HG02870 (cell line): ENCODE results near the gene RAVER1.
"Not testable (repeated sequence)": the region's sequence is repeated elsewhere in the genome, so short reads cannot be mapped to it uniquely, and the experiment has no call there.

Source experiments
- ATAC-seq: cut with Tn5 transposase; IDR thresholded peaks from one replicate; pipeline ENCODE4 v1.9.1; 2021; ENCODE audit warnings: mild to moderate bottlenecking, moderate library complexity; ENCODE audit not compliant: unreplicated experiment

The RAVER1 gene

DNA sequence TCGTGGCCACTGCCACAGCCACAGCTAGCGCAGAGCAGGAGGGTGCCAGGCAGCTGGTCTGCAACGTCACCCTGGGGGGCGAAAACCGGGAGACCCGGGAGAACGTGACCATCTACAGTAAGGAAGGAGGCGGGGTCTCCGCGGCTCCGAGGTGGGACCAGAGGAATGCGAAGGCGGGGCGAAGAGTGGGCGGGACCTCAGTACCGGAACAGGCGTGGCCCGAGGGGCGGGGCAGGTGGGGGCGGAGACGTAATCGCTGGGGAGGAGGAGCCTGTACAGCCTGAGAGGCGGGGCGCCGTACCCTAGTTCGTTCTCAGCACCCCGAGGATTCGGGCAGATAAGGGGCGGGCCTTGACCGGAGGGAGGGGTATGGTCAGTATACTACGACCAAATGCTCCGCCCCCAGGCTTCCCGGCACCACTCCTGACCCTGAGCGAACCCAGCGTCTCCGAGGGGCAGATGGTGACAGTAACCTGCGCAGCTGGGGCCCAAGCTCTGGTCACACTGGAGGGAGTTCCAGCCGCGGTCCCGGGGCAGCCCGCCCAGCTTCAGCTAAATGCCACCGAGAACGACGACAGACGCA lies 41.0 kb downstream of the RAVER1 start:
- no peak for ATAC-seq

DNA sequence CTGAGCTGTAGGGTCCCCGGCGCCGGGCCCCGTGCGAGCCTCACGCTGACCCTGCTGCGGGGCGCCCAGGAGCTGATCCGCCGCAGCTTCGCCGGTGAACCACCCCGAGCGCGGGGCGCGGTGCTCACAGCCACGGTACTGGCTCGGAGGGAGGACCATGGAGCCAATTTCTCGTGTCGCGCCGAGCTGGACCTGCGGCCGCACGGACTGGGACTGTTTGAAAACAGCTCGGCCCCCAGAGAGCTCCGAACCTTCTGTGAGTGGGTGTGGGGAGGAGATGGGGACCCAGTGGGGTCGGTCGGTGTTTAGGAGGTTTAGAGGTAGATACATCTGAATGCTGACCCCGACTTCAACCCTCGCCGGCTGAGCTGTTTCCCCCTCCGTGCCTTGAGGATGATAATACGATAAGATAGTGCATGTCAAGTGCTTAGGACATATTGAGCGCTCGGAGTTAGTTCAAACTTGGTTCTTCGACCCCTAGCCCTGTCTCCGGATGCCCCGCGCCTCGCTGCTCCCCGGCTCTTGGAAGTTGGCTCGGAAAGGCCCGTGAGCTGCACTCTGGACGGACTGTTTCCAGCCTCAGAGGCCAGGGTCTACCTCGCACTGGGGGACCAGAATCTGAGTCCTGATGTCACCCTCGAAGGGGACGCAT lies 41.6 kb downstream of the RAVER1 start:
- ATAC-seq: no peak

DNA sequence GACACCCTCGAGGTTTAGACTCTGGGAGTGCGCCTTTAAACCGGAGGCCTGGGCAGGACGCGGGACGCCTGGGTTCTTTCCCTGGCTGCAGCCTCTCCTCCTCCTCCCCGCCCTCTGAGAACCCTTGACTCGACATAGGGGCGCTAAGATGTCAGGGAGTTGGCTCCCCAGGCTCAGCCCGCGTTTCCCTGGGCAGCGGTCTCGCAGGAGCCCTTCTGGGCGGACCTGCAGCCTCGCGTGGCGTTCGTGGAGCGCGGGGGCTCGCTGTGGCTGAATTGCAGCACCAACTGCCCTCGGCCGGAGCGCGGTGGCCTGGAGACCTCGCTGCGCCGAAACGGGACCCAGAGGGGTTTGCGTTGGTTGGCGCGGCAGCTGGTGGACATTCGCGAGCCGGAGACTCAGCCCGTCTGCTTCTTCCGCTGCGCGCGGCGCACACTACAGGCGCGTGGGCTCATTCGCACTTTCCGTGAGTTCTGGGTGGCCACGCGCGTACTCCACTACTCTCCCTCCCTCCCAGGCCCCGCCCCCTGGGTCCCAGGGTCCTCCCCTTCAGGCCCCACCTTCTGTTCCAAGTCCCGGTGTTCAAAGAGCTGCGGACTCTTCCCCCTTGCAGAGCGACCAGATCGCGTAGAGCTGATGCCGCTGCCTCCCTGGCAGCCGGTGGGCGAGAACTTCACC lies 42.3 kb downstream of the RAVER1 start:
- ATAC-seq: no peak

DNA sequence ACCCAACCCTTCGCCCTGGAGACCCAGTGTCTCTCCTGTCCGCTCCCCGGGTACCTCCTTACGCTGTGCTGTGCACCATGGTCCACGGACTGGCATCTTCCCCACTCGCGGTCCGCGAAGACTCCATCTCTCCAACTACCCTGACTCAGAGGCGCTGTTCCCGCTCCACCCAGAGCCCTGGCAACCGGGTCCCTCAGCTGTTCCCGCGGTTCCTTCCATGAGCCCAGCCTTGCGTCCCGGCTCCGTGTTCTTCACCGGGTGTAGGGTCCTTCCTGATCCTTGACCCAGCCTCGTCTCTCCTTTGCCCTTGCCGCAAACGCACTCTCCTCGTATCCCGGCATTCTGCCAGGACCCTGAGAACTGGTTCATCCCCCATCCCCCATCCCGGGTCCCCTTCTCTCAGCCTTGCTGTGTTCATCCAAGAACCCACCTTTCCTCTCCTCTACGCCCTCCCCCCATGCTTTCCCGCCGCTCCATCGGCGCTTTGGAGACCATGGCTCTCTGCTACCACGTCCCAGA lies 42.9 kb downstream of the RAVER1 start:
- ATAC-seq: no peak

DNA sequence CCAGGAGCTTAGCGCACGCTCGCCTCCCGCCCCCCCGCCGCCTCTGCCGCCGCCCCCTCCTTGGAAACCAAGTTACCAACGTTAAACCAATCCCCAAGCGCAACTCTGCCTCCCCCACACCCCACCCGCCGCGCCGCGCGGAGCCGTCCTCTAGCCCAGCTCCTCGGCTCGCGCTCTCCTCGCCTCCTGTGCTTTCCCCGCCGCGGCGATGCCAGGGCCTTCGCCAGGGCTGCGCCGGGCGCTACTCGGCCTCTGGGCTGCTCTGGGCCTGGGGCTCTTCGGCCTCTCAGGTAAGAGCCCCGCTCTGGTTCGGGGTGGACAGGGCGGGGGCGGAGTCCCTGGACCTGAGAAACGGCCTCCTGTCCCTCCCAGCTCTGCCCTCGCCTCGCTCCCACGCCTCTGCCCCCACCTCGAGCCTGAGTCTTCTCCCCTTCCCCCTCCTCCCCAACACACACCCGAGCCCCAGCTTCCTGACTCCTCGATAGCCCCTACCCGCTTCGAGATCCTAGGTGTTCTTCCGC lies 43.4 kb downstream of the RAVER1 start, which contains the start of gene ICAM5:
ICAM5 (plus strand) TSS at position 117 of the 521 bp plus-strand sequence; CDS start at position 209, 92 bp downstream.
- ATAC-seq: no peak

DNA sequence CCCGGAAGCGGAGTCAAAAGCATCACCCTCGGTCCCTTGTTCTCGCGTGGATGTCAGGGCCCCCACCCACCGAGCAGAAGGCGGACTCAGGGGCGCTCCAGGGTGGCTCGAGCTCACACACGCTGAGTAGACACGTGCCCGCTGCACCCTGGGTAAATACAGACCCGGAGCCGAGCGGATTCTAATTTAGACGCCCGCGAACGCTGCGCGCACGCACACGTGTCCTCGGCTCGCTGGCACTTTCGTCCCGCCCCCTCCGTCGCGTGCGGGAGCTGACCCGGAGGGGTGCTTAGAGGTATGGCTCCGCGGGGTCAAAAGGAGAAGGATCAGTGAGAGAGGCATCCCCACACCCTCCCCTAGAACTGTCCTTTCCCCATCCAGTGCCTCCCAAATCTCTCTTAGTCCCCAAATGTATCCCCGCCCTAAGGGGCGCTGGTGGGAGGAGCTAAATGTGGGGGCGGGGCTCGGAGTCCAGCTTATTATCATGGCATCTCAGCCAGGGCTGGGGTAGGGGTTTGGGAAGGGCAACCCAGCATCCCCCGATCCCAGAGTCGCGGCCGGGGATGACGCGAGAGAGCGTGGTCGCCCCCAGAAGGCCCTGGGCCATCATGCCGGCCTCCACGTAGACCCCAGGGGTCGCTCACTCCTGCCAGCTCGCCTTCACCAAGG lies 44.0 kb downstream of the RAVER1 start:
- no peak for ATAC-seq

DNA sequence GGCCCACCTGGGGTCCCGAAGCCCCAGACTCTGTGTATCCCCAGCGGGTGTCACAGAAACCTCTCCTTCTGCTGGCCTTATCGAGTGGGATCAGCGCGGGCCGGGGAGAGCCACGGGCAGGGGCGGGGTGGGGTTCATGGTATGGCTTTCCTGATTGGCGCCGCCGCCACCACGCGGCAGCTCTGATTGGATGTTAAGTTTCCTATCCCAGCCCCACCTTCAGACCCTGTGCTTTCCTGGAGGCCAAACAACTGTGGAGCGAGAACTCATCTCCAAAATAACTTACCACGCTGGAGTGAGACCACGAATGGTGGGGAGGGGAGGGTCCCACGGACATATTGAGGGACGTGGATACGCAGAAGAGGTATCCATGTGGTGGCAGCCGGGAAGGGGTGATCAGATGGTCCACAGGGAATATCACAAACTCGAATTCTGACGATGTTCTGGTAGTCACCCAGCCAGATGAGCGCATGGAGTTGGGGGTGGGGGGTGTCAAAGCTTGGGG lies 44.6 kb downstream of the RAVER1 start:
- no peak for ATAC-seq

DNA sequence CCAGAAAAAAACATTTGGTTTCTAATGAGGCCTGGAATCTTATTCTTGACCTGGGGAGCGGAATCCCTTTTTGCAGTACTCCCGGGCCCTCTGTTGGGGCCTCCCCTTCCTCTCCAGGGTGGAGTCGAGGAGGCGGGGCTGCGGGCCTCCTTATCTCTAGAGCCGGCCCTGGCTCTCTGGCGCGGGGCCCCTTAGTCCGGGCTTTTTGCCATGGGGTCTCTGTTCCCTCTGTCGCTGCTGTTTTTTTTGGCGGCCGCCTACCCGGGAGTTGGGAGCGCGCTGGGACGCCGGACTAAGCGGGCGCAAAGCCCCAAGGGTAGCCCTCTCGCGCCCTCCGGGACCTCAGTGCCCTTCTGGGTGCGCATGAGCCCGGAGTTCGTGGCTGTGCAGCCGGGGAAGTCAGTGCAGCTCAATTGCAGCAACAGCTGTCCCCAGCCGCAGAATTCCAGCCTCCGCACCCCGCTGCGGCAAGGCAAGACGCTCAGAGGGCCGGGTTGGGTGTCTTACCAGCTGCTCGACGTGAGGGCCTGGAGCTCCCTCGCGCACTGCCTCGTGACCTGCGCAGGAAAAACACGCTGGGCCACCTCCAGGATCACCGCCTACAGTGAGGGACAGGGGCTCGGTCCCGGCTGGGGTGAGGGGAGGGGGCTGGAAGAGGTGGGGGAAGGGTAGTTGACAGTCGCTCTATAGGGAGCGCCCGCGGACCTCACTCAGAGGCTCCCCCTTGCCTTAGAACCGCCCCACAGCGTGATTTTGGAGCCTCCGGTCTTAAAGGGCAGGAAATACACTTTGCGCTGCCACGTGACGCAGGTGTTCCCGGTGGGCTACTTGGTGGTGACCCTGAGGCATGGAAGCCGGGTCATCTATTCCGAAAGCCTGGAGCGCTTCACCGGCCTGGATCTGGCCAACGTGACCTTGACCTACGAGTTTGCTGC lies 46.3 kb downstream of the RAVER1 start, which contains the start of gene ICAM4:
ICAM4 (plus strand) TSS at position 153 of the 935 bp plus-strand sequence; CDS start at position 211, 58 bp downstream.
- ATAC-seq: no peak

DNA sequence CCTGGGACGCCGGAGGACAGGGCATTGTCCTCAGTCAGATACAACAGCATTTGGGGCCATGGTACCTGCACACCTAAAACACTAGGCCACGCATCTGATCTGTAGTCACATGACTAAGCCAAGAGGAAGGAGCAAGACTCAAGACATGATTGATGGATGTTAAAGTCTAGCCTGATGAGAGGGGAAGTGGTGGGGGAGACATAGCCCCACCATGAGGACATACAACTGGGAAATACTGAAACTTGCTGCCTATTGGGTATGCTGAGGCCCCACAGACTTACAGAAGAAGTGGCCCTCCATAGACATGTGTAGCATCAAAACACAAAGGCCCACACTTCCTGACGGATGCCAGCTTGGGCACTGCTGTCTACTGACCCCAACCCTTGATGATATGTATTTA lies 47.9 kb downstream of the RAVER1 start:
- ATAC-seq: no peak

DNA sequence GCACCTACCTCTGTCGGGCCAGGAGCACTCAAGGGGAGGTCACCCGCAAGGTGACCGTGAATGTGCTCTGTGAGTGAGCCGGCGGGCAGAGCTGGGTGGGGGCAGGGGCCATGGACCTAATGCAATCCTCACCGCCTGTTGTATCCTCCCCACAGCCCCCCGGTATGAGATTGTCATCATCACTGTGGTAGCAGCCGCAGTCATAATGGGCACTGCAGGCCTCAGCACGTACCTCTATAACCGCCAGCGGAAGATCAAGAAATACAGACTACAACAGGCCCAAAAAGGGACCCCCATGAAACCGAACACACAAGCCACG lies 48.4 kb downstream of the RAVER1 start:
- ATAC-seq: no peak

DNA sequence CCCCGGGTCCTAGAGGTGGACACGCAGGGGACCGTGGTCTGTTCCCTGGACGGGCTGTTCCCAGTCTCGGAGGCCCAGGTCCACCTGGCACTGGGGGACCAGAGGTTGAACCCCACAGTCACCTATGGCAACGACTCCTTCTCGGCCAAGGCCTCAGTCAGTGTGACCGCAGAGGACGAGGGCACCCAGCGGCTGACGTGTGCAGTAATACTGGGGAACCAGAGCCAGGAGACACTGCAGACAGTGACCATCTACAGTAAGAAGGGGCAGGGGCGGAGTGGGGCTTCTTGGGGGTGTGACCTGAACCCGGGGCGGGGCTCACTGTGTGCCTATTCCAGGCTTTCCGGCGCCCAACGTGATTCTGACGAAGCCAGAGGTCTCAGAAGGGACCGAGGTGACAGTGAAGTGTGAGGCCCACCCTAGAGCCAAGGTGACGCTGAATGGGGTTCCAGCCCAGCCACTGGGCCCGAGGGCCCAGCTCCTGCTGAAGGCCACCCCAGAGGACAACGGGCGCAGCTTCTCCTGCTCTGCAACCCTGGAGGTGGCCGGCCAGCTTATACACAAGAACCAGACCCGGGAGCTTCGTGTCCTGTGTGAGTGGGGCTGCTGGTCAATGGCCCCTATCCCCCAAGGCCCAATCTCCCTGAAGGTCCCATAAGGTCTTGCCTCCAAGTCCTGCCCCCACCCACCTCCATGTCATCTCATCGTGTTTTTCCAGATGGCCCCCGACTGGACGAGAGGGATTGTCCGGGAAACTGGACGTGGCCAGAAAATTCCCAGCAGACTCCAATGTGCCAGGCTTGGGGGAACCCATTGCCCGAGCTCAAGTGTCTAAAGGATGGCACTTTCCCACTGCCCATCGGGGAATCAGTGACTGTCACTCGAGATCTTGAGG lies 49.0 kb downstream of the RAVER1 start:
- ATAC-seq: no peak

DNA sequence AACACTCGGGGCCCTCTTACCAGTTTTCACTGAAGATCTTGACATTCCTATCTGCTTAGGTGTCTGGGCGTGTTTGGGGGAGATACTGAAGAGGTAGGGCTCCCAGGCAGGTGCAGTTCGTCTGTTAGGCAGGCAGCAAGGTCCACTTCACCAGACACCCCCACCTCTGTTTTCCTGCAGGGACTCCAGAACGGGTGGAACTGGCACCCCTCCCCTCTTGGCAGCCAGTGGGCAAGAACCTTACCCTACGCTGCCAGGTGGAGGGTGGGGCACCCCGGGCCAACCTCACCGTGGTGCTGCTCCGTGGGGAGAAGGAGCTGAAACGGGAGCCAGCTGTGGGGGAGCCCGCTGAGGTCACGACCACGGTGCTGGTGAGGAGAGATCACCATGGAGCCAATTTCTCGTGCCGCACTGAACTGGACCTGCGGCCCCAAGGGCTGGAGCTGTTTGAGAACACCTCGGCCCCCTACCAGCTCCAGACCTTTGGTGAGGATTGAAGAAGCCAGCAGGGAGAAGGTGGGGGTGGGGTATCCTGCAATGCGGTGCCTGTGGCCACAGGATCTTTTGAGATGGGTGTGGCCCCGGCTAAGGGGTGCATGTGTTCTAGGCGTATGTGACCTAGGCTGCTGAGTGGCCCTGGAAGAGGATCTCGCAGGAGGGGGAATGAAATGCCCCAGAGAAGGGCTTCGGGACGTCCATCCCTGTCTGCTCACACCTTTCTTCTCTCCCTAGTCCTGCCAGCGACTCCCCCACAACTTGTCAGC lies 49.8 kb downstream of the RAVER1 start:
- ATAC-seq: no peak

DNA sequence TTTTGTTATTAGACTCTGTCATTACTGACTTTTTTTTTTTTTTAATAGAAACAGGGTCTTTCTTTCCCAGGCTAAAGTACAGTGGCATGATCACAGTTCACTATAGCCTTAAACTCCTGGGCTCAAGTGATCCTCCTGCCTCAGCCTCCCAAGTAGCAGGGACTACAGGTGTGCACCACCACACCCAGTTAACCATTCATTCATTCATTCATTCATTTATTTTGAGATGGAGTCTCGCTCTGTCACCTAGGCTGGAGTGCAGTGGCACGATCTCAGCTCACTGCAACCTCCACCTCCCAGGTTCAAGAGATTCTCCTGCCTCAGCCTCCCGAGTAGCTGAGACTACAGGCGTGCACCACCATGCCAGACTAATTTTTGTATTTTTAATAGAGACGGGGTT lies 51.3 kb downstream of the RAVER1 start:
- ATAC-seq: not testable (repeated sequence)

DNA sequence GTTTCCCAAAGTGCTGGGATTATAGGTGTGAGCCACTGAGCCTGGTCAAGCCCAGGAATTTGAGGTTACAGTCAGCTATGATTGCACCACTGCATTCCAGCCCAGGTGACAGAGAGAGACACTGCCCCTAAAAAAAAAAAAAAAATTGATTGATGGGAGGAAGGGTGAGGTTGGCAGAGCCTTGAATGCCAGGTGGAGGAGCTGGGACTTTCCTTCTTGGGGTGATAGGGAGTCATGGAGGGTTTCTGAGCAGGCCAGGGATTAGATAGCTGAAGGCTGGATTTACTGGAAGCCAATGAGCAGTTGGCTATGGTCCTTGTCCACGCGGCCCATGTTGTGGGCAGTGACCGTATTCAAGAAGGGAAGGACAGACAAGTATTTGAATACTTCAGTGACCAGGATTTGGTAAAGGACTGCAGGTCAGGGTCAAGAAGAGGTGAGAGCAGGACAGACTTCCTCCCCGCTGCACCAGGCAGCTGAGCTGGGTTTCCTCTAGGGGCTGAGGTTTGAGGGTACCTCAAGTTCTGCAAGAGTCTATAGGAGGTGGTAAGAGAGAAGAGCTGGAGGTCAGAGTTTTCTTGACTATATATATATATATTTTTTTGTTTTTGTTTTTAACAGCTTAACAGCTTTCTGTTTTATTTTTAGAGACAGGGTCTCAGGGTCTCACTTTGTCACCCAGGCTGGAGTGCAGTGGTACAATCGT lies 53.4 kb downstream of the RAVER1 start:
- ATAC-seq: no peak

DNA sequence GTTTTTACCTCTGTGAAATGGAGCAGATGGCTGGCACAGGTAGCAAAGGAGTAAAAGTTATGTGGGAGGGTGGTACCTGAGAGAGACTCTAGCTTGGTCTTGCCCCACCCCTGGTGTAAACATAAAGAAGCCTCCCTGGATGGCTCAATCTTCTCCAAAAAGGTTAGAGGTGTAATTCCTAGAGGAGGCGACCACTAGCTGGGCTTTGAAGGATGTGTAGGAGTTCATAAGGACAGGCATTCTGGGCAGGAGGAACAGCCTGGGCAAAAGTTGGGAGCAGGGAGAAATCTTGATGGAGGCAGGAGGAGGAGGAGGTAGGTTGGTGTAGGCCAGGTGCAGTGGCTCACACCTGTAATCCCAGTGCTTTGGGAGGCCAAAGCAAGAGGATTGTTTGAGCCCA lies 54.4 kb downstream of the RAVER1 start:
- ATAC-seq: no peak

DNA sequence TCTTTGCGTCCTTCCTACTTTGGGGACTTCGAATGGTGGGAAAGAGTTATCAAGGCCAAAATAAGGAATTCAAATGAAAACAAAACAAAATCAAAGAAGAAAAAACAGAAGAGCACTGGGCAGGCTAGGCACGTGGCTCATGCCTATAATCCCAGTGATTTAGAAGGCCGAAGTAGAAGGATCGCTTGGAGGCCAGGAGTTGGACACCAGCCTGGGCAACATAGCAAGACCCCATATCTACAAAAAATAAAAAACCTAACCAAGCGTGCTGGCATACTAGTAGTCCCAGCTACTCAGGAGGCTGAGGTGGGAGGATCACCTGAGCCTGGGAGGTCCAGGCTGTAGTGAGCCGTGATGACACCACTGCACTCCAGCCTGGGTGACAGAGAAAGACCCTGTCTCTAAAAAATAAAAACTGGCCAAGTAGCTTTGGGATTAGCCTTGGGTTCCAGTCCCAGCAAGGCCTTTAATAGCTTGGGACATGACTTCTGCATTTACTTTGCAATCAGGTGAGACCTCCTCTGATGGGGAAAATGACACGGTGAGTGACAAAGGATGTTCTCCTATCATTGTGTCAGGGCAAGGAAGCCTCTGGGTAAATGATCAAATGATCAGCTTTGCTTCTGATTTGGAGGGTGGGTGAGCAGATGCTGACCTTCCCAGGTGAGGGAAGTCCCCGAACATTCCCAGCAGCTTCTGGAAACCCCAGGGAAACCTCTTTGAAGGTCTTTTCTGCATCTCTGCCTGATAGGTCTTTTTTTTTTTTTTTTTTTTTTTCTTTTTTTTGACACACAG lies 55.3 kb downstream of the RAVER1 start:
- ATAC-seq: no peak

DNA sequence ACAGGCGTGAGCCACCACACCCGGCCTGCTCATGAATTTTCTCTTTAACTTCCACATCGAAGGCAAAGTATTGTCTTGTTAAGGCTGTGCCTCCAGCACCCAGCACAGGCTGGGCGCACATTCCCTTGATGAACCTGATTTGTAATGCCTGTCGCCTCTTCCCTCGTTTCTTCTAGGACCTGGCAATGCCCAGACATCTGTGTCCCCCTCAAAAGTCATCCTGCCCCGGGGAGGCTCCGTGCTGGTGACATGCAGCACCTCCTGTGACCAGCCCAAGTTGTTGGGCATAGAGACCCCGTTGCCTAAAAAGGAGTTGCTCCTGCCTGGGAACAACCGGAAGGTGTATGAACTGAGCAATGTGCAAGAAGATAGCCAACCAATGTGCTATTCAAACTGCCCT lies 58.7 kb downstream of the RAVER1 start:
- ATAC-seq: no peak
